Cardiac muscle cell (in vitro differentiated cells and primary cell): ENCODE measurements around the gene MAPKAPK2. TPM values are rescaled to one million over a fixed set of nuclear protein-coding genes. Genes with fewer than 3 reads are reported as not detected.

Source experiments
- DNase-seq, 2 donors: peaks; one replicate each; pipeline versions ENCODE4 v3.0.0 to v3.0.0-alpha.2; 2010 to 2017; ENCODE audit warnings: low read depth in 1 of 2, low spot score in 1 of 2
- H3K27ac ChIP-seq: fragments of 200-600 bp; sonication (generic); 2 replicates; pipeline ENCODE4 v1.5.1; 2016
- H3K27me3 ChIP-seq: fragments of 200-600 bp; sonication (generic); 2 replicates; pipeline ENCODE4 v1.6.0; 2016; ENCODE audit warnings: control low read depth
- H3K36me3 ChIP-seq: fragments of 200-600 bp; sonication (generic); 2 replicates; pipeline ENCODE4 v1.5.1; 2016; ENCODE audit warnings: control low read depth
- H3K4me1 ChIP-seq: fragments of 200-600 bp; sonication (generic); 2 replicates; pipeline ENCODE4 v1.8.1; 2017; ENCODE audit warnings: low read depth, mild to moderate bottlenecking, mixed run types
- H3K4me3 ChIP-seq: fragments of 200-600 bp; sonication (generic); 2 replicates; pipeline ENCODE4 v1.5.1; 2016; ENCODE audit warnings: mild to moderate bottlenecking
- H3K9me3 ChIP-seq: fragments of 200-600 bp; sonication (generic); 2 replicates; pipeline ENCODE4 v1.5.1; 2017; ENCODE audit warnings: low read depth, mild to moderate bottlenecking, control low read depth
- CTCF ChIP-seq: IDR thresholded peaks from 2 replicates; pipeline ENCODE4 v1.5.1; 2012; ENCODE audit warnings: low read depth, mild to moderate bottlenecking, low read length
- polyA plus RNA-seq: library from polyadenylated mRNA; unstranded; fragments of >200 nt; fragmentation: Nextera tagmentation; extraction: Ambion mirVana; gene quantifications from 2 replicates; pipeline ENCODE4 v1.2.1, GENCODE V29; 2016
- total RNA-seq: library from RNA; depleted of rRNA; stranded (reverse); fragments of >200 nt; gene quantifications from 2 replicates; pipeline ENCODE4 v1.2.3, GENCODE V29; 2016

The MAPKAPK2 gene
- total and polyA plus RNA-seq, 2 experiments from 2014 or later: 31.4 to 117 TPM

DNA sequence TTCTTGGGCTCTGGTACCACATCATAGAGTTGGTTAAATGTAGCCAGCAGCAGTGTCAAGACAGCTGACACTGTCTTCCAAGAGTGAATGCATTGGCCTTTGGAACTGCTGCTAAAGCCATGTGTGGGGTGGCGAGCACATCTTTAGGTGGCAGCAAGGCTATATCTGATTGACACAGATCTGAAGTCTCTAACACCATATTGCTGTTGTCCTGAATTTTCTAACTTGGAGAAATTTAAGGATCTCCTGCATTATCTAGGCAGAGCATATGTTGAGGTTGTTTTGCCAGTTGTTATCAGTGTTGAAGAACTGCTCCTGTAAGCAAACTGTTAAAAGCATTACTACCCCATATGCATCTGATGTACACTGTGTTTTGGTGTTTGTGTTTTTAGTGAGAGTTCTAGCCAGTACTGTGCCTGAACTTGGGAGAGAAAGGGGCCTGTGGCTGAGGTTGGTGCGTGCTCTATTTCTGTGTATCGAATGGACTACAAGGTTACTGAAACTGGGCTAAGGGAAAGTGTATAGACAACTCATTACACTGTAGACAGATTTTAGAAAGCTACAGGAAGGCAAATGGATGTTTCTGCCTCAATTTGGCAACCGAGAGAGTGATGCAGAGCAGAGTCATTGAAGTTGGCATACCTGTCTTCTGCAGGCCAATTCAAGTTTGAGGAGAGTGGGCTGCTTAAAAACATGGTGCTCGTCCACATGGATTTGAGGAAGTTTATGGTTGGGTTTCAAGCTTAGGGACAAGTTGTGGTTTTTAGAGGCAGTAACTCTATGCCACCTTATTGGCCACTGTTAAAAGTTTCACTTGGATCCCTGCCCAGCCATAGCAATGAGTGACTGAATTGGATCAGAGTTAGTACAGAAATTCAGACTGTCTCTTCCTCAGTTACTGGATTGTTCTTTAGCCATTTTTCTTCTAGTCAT is 32.5 kb upstream of the MAPKAPK2 start:
- no peak for TF ChIP-seq CTCF
- no peaks in the 10 kb centered on the region for H3K9me3 ChIP-seq
- H3K27me3 ChIP-seq: no peaks in the 10 kb centered on the region
- no peak for DNase-seq
- no peak overlapping the region for H3K27ac ChIP-seq
- H3K36me3 ChIP-seq: peaks cover 14% of the 10 kb centered on the region
- H3K4me3 ChIP-seq: no peak overlapping the region
- no peaks in the 10 kb centered on the region for H3K4me1 ChIP-seq

DNA sequence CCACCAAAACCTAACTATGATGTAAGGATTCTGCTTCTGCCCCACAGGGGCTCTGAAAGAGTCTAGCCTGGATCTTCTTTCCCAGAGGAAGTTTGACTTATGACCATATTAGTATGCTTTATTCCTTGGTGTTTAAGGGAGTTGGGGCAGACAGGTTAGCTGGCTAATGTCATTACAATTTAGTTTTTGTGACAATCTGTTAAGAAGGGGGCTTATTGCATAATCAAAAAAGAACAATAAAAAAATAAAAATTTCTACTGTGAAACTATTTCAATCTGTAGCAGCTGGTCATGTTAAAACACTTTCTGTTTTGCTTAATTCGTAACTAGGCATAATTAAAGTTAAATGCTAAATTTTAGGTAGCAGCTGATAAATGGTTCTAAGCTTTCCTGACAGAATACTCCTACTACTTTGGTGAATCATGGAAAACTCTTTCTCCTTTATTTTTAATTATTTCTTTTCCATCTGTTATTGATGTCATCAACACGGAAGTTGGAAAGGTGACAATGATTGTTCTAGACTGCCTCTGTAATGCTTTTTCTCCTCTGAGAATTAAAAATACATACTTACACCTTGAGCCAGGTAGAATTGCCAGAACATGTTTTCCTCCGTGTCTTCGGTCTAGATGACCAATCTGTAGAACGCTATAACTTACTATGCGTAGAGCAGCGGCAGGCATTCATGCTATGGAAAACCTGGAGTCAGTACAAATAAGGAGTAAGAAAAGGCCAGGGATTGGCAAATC is 30.8 kb upstream of the MAPKAPK2 start:
- Histone ChIP-seq H3K27ac (no peak overlapping the region), H3K27me3 (no peaks in the 10 kb centered on the region), H3K9me3 (no peaks in the 10 kb centered on the region), H3K36me3 (no peaks in the 10 kb centered on the region), H3K4me1 (peaks cover 9% of the 10 kb centered on the region), H3K4me3 (no peak overlapping the region)
- DNase-seq: no peak
- TF ChIP-seq CTCF: no peak

- no peaks in the 10 kb centered on the region for H3K9me3 ChIP-seq
- peaks cover 14% of the 10 kb centered on the region for H3K4me1 ChIP-seq
- TF ChIP-seq CTCF: no peak
- H3K36me3 ChIP-seq: no peaks in the 10 kb centered on the region
- no peaks in the 10 kb centered on the region for H3K27me3 ChIP-seq
- no peak for DNase-seq
- H3K27ac ChIP-seq: no peak overlapping the region
- no peak overlapping the region for H3K4me3 ChIP-seq
These were observed 29.9 kb upstream of the MAPKAPK2 start for GRCh38 chr1:206654828-206655227.

- no peaks in the 10 kb centered on the region for H3K9me3 ChIP-seq
- H3K4me3 ChIP-seq: no peak overlapping the region
- H3K27me3 ChIP-seq: no peaks in the 10 kb centered on the region
- no peak for TF ChIP-seq CTCF
- no peaks in the 10 kb centered on the region for H3K36me3 ChIP-seq
- H3K4me1 ChIP-seq: peaks cover 18% of the 10 kb centered on the region
- peak in 1 of 2 donors; percentile 30 for DNase-seq
- no peak overlapping the region for H3K27ac ChIP-seq
These were observed 29.2 kb upstream of the MAPKAPK2 start for GRCh38 chr1:206655471-206655882.

DNA sequence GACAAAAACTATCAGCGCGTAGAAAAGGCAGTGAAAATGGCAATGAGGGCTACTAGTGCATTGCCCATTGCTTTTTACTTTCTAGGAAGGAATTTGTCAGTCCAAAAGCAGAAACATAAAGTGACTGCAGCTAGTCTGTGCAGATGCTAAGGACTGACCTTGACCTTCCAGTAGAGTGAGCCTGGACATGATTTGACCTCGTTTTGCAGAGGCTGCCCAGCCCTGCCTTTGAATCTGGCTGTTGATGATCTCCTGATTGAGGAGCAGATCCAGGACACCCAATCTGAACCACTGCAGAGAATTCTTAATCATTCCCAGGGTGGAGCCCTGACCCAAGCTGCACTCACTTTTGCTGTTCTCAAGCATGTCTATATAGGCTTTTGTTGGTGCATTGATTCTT is 27.8 kb upstream of the MAPKAPK2 start:
- H3K27ac ChIP-seq: no peak overlapping the region
- no peak for TF ChIP-seq CTCF
- H3K4me3 ChIP-seq: no peak overlapping the region
- no peaks in the 10 kb centered on the region for H3K27me3 ChIP-seq
- no peaks in the 10 kb centered on the region for H3K36me3 ChIP-seq
- no peaks in the 10 kb centered on the region for H3K9me3 ChIP-seq
- DNase-seq: no peak
- H3K4me1 ChIP-seq: peaks cover 18% of the 10 kb centered on the region
